ENCODE measurements around the gene GMPPB.
"Not testable (repeated sequence)": the region's sequence is repeated elsewhere in the genome, so short reads cannot be mapped to it uniquely, and the experiment has no call there.

GMPPB gene

DNA sequence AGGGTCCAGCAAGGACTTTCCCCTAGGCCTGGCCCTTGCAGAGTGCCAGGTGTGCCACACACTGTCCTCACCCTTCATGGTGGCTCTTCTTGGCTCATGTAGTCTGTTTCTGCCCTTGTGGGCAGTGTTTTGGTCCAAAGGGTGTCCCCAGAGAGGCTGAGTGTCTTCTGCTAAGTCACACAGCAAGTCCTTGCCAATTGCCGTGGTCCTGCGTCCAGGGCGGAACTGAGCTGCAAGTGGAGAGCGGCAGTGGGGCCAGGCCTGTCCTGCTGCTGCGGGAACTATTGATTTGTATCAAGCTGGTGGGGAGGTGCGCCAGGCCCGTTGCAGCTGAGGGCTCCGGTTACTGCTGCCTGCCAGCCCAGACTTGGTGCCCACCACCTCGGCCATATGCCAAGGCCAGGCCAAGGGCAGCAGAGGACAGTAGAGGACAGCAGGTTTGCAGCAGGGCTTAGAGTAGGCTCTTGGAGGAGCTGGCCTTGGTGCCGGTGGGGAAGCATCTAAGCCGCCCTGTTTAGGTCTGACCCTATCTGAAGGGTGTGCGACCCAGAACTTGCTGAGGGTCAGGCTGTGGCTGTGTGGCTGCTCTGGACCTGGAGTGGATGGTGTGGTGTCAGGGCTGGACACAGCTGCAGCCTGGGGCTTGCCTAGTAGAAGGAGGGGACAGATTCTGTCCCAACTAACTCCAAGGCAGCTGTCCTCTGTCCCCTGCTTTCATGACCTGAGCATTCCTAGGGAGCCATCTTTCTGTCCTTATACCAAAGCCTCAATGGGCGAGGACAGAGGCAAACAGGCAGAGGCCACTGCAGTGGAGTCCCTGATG lies 8.8 kb downstream of the GMPPB start:
- DNase-seq (ENCODE audit: low read depth, low spot score), result no peak

DNA sequence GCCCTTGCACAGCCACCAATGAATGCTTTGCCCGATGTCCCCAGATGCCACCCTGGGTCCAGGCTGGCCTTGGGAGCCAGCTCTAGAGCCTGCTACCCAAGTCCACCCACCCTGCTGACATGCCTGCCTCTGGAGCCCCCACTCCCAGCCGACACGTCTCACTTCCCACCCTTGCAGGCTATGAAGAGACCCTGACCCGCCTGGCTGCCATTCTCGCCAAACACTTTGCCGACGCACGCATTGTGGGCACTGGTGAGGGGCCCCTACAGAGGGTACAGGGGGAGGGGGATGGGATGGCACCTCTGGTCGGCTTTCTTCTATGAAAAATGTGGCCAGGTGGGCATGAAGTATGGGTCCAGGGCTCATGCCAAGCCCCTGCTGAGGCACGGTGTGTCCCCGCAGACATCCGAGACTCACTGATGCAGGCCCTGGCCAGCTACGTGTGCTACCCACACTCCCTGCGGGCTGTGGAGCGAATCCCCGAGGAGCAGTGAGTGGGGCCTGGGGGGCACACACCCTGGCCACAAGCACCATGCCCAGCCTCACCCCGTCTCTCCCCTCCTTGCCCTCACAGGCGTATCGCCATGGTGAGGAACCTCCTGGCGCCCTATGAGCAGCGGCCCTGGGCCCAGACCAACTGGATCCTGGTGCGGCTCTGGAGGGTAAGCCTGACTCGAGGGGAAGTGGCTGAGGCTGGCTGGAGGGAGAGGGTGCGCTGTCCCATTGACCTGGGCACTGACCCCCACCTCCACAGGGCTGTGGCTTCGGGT lies 10.2 kb downstream of the GMPPB start:
- DNase-seq (ENCODE audit: low read depth, low spot score), result no peak

DNA sequence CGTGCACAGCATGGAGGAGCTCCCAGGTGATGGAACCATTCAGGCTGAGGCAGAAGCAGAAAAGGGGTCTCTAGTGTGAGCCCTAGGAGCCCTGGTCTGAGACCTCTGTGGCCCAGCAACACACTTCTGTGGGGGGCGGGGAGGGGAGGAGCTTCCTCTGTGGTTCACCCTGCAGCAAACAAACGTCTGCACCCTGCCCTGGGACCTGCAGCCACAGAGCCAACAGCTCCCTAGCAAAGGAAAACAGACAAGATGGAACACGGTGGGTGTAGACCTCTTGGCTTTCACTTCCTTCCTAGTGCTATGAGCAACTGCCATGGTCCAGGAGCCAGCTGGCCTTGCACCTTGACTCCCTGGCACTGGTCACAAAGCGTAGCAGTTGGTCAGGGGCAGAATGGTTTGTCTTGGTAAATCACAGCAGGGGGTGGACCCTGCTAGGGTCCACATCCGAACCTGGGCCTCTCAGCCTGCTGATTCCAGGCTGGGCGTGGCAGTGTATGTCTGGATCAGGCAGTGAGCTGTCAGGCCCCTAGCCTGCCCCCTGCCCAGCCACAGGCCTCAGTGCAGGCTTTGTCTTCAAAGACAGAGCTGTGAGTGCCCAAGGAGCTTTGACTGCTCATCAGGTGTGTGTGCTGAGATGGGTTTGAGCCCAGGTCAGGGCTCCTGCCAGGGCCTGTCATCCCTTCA lies 11.0 kb downstream of the GMPPB start:
- DNase-seq (ENCODE audit: low read depth, low spot score), result no peak

DNA sequence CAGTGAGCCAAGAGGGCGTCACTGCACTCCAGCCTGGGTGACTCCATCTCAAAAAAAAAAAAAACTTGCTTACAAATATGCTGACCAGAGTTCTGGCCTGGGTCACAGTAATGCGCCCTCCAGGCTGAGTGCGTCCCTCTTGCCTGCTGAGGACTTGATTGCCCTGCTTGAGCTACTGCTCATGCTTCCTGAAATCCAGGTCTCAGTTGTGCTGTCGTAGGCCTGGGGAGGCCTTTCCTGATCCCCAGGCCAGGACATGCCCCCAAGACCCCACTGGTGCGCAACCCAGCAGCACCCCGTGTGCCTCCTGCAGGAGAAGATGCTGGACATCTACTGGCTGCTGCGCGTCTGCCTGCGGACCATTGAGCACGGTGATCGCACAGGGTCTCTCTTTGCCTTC lies 11.6 kb downstream of the GMPPB start:
- no peak for DNase-seq (ENCODE audit: low read depth, low spot score)

DNA sequence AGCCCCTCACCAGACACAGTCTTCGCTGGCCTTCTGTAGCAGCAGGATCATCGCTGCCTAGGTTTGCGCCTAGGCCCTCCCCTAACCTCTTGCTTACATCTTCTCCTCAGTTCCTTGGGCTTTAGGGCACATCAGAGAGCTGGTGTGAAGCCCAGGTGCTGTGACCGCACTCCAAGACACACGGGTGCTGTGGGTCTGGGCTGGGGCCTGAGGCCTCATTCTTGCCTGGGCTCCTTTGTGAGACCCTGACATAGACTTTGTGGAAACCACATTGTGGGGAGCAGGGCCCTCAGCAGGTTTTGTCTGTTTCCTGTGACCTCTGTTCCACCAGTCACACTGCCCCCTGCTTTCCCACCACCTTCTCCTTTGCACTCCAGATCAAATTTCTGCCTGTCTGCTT lies 12.3 kb downstream of the GMPPB start:
- no peak for DNase-seq (ENCODE audit: low read depth, low spot score)

DNA sequence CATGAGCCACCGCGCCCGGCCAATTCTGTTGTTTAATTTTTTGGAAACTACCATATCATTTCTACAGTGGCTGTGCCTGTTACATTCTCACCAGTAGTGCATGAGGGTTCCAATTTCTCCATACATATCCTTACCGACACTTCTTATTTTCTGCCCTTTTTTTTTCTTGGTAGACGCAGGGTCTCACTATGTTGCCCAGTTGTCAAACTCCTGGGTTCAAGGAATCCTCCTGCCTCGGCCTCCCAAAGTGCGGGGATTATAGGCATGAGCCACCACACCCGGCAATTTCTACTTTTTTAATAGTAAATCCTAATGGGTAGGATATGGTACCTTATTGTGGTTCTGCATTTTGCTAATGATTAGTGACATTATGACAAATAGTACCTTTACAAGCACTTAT lies 13.9 kb downstream of the GMPPB start:
- no peak for DNase-seq (ENCODE audit: low read depth, low spot score)

DNA sequence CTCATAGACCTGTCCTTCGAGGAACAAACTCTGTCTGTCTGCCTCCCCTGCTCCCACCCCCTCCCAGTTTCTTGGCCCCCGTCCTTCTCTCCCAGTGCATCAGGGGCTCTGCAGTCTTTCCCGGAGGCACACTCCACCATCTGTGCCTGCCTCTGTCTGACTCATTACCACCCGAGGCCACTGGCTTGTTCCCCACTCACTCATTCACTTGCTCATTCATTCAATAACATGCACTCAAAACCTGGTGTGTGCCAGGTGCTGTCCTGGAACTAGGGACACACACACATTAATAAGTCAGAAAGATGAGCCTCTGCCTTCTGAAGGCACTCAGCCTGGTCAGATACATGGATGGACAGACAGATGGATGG lies 16.7 kb downstream of the GMPPB start:
- DNase-seq (ENCODE audit: low read depth, low spot score), result no peak

DNA sequence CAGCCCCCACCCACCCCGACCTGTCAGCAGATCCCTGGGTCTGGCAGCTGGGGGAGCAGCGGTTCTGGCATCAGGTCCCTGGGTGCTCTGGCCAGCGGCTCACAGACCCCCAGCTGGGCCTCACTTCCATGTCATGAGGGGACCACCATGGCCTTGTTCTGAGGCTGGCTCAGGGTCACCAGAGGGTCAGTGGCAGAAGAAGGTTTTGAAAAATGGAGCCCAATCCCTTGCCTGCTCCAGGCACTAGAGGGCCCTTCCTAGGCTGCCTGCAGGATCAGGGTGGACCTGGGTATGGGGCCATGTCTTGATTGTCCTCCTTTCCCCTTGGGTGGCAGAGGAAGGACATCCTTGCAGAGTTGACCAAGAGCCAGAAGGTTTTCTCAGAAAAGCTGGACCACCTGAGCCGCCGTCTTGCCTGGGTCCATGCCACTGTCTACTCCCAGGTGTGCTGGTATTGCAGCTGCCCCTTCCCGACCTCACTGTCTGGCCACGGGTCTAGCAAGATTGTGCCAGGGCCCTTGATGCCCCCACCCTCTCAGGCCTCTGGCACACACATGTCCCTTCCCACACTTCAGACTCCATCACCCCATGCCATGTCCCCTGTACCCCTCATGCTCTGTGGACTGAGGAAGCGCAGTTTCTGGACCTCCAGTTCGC lies 17.2 kb downstream of the GMPPB start:
- no peak for DNase-seq (ENCODE audit: low read depth, low spot score)

DNA sequence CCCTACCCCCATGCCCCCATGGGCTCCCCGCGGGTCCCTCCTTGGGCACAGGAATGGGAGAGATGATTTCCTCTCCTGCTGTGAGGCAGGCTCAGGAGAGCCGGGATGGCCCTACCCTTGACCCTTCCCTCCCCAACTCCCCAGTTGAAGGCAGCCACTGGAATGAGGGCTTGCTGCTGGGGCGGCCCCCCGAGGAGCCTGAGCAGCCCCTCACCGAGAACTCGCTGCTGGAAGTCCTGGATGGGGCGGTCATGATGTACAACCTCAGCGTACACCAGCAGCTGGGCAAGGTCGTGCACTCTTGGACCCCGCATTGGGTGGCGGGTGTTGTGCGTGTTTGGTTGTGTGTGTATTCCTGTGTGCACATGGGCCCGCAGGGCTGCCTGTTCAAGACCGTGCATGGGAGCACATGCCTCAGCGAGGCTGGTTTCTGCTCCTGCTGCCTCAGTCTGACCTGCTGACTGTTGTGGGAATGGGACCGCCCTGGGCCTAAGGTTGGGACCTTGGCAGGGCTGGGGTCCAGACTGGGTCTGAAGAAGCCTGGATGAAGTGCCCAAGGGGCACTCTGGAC lies 18.3 kb downstream of the GMPPB start:
- no peak for DNase-seq (ENCODE audit: low read depth, low spot score)

DNA sequence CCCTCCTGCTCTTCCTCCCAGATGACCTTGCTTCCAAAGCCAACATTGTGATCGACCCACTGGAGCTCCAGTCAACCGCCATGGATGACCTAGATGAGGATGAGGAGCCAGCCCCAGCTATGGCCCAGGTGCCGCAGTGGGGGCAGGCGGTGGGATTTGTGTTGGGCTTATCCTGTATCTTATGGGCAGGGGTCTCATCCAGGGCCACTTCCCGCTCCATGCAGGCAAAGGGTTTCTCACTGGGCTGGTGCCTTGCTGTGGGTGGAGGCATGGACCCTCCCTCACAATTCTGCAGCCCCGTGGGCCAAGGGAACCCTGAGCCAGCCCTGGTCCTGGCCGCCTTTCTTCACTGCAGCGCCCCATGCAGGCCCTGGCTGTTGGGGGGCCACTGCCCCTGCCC lies 19.1 kb downstream of the GMPPB start:
- no peak for DNase-seq (ENCODE audit: low read depth, low spot score)

DNA sequence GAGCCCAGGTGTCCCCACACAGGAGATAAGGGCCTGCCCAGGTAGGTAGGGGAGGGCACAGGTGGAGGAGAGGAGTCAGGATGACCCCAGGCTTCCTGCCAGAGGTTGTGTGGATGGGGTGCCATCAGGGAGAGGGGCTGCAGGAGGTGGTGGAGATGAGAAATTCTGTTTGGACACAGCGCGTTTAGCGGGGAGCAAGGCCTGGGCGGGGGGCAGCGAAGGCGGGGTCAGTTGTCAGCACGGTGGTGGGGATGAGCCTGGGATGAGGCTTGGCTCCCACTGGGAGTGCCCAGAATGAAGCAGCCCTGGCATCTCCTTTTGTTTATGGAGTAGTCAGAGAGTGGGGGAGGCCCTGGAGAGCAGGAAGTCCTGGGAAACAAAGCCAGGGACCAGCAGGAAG lies 19.8 kb downstream of the GMPPB start:
- DNase-seq (ENCODE audit: low read depth, low spot score), result no peak

DNA sequence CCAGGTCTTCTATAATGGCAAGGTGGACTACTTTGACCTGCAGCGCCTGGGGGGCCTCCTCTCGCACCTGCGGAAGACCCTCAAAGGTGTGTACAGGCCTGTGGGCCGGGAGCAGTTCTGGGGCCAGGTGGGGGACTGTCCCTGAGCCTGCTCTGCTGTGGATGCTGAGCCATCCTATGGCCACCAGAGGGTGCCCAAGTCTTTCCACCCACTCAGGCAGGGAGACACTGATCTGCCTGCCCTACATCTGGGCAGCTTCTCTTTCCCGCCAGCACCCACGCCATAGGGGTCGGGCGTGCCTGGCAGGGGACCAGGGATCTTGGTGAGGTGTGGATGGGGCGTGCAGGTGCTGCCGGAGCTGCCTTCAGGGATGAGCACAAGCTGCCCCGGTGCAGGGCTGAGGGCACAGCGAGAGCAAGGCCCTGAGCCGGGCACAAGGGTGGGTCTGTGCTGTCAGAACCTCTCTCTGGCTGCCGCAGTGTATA lies 20.3 kb downstream of the GMPPB start:
- peak; percentile 82 for DNase-seq (ENCODE audit: low read depth, low spot score)

DNA sequence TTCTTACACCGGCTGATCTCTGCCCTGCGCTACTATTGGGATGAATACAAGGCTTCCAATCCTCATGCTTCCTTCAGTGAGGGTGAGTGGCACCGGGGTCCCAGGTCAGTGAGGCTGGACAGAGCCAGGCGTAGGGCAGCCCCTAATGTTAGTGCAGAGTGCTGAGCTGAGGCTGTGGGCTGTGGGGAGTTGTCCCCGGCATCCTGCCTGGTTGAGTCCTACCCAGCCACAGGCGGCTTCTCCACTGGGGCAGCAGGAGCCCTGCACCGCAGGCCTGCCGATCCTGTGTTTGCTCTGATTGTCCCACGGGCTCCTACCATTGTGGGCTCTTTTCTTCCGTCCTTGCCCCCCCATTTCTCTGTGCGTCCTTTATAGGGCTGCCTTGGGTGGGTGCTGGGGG lies 21.1 kb downstream of the GMPPB start:
- DNase-seq (ENCODE audit: low read depth, low spot score), result no peak

DNA sequence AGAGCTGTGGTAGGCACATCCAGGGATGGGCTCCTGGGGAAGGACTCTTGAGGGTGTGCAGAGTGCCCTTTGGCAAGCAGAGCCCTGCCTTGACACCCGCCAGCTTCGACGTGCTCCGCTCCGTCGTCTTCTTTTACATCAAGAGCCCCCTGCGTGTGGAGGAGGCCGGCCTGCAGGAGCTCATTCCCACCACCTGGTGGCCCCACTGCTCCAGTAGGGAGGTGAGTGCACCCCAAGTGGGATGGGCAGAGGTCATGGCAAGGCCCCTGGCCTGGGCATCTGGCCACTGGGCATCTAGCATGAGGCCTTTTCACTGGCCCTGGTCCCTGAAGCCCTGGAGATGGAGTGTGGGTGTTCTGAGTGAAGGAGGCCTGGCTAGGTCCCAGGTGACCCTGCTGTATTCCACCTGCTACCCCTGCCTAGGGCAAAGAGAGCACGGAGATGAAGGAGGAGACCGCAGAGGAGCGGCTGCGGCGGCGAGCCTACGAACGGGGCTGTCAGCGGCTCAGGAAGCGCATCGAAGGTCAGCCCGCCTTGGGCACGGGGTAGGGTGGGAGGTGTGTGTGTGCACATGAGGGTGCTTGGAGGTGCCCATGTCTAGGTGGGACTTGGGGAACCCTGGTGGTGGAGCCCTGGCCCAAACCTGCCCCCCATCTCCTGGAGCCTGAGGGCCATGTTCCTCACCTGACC lies 22.2 kb downstream of the GMPPB start:
- peak; percentile 41 for DNase-seq (ENCODE audit: low read depth, low spot score)

DNA sequence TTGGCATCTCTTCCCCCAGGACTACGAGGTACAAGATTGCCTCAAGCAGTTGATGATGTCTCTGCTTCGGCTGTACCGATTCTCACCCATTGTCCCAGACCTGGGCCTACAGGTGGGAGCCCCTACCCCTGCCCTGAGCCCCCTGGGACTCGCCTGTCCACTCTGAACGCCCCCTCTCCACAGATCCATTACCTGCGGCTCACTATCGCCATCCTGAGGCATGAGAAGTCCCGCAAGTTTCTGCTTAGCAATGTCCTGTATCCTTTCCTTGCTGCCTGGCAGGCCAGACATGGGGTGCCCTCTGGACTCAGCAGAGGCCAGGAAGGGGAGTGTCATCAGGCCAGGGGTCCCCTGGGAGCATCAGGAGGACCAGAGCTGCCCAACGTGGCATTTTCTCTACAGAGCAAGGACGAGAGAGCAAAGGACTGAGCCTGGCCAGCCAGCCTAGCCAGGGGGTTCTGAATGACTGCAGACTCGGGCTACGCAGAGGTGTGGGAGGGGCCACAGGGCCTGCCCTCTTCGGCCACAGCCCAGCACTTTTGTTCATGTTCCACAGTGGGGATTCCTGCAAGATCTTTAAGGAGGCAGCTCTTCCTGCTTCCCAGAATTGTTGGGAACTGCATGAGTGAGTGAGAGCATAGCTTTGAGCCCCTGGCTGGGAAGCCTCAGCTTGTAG lies 23.2 kb downstream of the GMPPB start:
- no peak for DNase-seq (ENCODE audit: low read depth, low spot score)

DNA sequence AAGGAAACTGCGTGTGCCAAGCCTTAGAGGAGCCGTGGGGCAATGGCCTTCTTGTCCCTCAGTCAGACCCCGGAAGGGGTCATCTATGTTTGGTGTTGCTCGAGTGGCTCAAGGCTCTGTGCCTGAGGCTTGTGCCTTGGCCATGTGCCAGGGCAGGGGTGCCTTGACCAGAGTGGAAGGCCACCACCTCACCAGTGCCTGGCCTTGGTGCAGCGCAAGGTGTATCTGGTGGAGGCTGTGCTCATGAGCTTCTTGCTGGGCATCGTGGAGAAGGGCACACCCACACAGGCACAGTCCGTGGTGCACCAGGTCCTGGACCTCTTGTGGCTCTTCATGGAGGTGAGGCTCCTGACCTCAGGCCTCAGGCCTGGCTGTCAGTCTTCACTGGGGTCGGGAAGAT lies 23.7 kb downstream of the GMPPB start:
- no peak for DNase-seq (ENCODE audit: low read depth, low spot score)

DNA sequence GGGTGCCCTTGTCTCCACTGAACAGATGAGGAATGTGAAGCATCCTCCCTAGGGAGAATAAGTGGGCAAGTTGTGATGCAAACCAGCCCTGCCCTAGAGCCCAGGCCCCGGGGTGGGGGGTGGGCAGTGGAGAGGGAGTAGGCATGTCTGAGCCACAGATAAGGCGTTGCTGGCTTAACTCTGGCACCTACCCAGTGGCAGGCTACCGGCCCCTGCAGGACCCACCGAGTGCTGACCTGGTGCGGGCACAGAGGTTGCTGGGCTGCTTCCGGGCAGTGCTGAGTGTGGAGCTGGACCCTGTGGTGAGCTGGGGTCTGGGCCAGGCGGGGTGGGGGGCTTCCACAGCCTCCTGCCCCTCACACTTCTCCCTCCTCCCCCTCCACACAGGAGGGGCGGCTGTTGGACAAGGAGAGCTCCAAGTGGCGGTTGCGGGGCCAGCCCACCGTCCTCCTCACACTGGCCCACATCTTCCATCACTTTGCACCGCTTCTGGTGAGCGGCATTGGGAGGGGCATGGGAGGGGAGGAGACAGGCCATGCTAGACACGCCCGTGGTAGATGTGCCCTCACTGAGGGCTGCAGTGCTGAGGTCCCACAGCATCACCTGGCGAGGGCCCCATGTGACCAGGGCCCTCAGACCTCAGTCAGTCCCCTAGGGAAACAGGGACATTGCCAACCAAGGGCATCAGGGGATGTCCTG lies 24.3 kb downstream of the GMPPB start:
- no peak for DNase-seq (ENCODE audit: low read depth, low spot score)

DNA sequence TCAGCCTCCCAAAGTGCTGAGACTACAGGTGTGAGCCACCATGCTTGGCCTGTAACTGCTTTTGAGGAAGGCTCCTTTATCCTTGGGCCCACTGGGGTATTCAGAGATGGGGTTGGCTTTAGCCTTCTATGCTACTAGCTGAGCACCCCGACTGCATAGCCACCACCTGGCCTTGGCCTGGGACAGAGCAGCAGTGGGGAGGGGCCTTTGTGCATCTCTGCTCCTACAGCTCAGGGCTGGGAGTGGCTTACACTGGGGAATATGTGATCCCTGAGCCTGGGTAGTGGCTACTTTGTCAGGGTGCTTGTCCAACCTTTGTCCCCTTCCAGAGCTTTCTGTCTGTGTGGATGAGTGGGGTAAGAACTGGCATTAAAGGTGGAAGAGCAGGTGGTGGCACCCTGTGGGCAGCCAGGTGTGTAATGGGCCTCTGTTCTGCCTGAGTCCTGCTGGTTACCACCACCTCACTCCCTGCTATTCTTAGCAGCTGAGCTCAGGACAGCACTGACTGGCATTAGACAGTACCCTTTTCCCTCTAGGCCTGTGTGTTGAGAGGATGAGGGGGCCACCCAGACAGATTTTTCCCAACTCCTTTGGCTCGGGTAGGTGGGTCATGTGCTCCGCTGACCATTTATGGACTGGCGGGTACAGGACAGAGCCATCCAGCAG lies 28.3 kb downstream of the GMPPB start:
- not testable (repeated sequence) for DNase-seq (ENCODE audit: low read depth, low spot score)

DNA sequence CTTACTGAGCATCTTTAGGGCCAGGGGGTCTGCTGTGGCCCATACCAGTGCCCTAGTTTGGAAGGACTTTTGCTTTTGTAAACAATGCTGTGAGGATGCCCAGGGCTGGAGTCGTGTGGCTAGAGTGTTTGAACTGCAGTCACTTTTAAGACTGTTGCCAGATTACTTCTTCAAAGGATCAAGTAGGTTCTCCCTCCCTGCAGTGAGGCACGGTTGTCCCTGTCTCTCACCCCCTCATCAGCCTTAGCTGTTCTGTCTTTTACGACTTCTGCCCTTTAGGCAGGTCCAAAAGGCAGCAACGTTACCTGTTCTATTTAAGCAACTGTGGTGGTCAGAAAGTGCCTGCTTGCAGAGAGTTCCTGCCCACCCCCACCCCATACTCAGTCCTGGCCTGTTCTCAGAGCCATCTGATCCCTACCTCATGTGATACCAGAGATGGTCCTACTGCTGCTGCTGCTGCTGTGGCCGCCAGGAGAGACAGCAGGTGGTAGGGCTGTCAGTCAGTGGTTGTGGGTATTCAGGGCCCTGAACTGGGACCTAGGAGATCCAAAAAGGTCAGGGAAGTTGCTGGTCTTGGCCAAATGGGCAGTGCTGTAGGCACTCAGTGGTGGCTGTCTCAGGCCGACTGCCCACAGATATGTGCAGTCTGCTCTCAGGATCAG lies 29.2 kb downstream of the GMPPB start:
- not testable (repeated sequence) for DNase-seq (ENCODE audit: low read depth, low spot score)

Measured in ELF-1 (cell line).